H9 (cell line): ENCODE data around the gene RGS6. TPM values are rescaled to one million over a fixed set of nuclear protein-coding genes. Genes with fewer than 3 reads are reported as not detected.

Experiments used
- DNase-seq: peaks from one replicate; pipeline ENCODE4 v3.0.0-alpha.2; 2017
- H2AFZ ChIP-seq: one replicate; pipeline ENCODE4 v1.6.1; 2013; ENCODE audit warnings: mild to moderate bottlenecking, low read length, control low read depth, moderate library complexity
- H2AK5ac ChIP-seq: 2 replicates; pipeline ENCODE4 v1.6.1; 2013; ENCODE audit warnings: low read length, control low read depth, mixed read lengths; ENCODE audit not compliant: insufficient read length
- H2BK120ac ChIP-seq: one replicate; pipeline ENCODE4 v1.6.1; 2013; ENCODE audit warnings: low read depth, mild to moderate bottlenecking, low read length, control low read depth, inconsistent platforms; ENCODE audit not compliant: poor library complexity, severe bottlenecking
- H2BK12ac ChIP-seq: 2 replicates; pipeline ENCODE4 v1.6.1; 2013; ENCODE audit warnings: low read length, control low read depth, mixed read lengths, low read depth; ENCODE audit not compliant: insufficient read length
- H2BK15ac ChIP-seq: 2 replicates; pipeline ENCODE4 v1.6.1; 2013; ENCODE audit warnings: low read depth, low read length, control low read depth
- H2BK20ac ChIP-seq: one replicate; pipeline ENCODE4 v1.6.1; 2013; ENCODE audit warnings: low read depth, mild to moderate bottlenecking, low read length, control low read depth, inconsistent platforms; ENCODE audit not compliant: poor library complexity, severe bottlenecking
- H2BK5ac ChIP-seq: 2 replicates; pipeline ENCODE4 v1.6.1; 2013; ENCODE audit warnings: low read length, control low read depth, mixed read lengths; ENCODE audit not compliant: insufficient read length
- H3K14ac ChIP-seq: 2 replicates; pipeline ENCODE4 v1.6.1; 2013; ENCODE audit warnings: low read length, control low read depth; ENCODE audit not compliant: insufficient read depth
- H3K18ac ChIP-seq: 2 replicates; pipeline ENCODE4 v1.6.1; 2013; ENCODE audit warnings: low read depth, mild to moderate bottlenecking, mixed read lengths, low read length, control low read depth; ENCODE audit not compliant: insufficient read length
- H3K23ac ChIP-seq: 2 replicates; pipeline ENCODE4 v1.6.1; 2013; ENCODE audit warnings: low read length, control low read depth, mixed read lengths, low read depth; ENCODE audit not compliant: insufficient read length
- H3K23me2 ChIP-seq: 2 replicates; pipeline ENCODE4 v1.6.1; 2013; ENCODE audit warnings: low read depth, mild to moderate bottlenecking, mixed read lengths, low read length, control low read depth; ENCODE audit not compliant: insufficient read length, poor library complexity, severe bottlenecking
- H3K27ac ChIP-seq: 2 replicates; pipeline ENCODE4 v1.5.1; 2013; ENCODE audit warnings: low read length, control low read depth, mixed read lengths, low read depth; ENCODE audit not compliant: insufficient read length
- H3K27me3 ChIP-seq: 2 replicates; pipeline ENCODE4 v1.6.1; 2013; ENCODE audit warnings: low read length, control low read depth, inconsistent platforms; ENCODE audit not compliant: insufficient read depth
- H3K4ac ChIP-seq: 2 replicates; pipeline ENCODE4 v1.6.1; 2013; ENCODE audit warnings: low read depth, mild to moderate bottlenecking, control low read depth, inconsistent platforms, low read length, moderate library complexity
- H3K4me1 ChIP-seq: 2 replicates; pipeline ENCODE4 v1.6.1; 2013; ENCODE audit warnings: low read length, control low read depth, inconsistent platforms; ENCODE audit not compliant: insufficient read depth
- H3K4me2 ChIP-seq: 2 replicates; pipeline ENCODE4 v1.6.1; 2013; ENCODE audit warnings: low read length, control low read depth, mixed read lengths; ENCODE audit not compliant: insufficient read length, insufficient read depth
- H3K56ac ChIP-seq: 2 replicates; pipeline ENCODE4 v1.6.1; 2013; ENCODE audit warnings: low read depth, mild to moderate bottlenecking, mixed read lengths, low read length, control low read depth; ENCODE audit not compliant: insufficient read length
- H3K79me1 ChIP-seq: 2 replicates; pipeline ENCODE4 v1.6.1; 2013; ENCODE audit warnings: low read depth, mild to moderate bottlenecking, moderate library complexity, low read length, control low read depth, inconsistent platforms; ENCODE audit not compliant: insufficient read depth, poor library complexity, severe bottlenecking
- H3K79me2 ChIP-seq: 2 replicates; pipeline ENCODE4 v1.6.1; 2013; ENCODE audit warnings: low read length, control low read depth, inconsistent platforms; ENCODE audit not compliant: insufficient read depth
- H3K9ac ChIP-seq: 2 replicates; pipeline ENCODE4 v1.6.1; 2013; ENCODE audit warnings: low read length, control low read depth, mixed read lengths; ENCODE audit not compliant: insufficient read length; ENCODE audit errors: extremely low read depth
- H3K9me3 ChIP-seq: one replicate; pipeline ENCODE4 v1.6.1; 2013; ENCODE audit warnings: low read depth, low read length, inconsistent platforms; ENCODE audit not compliant: control insufficient read depth
- H3T11ph ChIP-seq: one replicate; pipeline ENCODE4 v1.6.1; 2013; ENCODE audit warnings: mild to moderate bottlenecking, low read length, control low read depth, inconsistent platforms
- H4K20me1 ChIP-seq: one replicate; pipeline ENCODE4 v1.6.1; 2013; ENCODE audit not compliant: control insufficient read depth, insufficient read length, insufficient read depth
- H4K5ac ChIP-seq: 2 replicates; pipeline ENCODE4 v1.6.1; 2013; ENCODE audit warnings: low read depth, mild to moderate bottlenecking, mixed read lengths, low read length, control low read depth; ENCODE audit not compliant: insufficient read length
- H4K8ac ChIP-seq: replicated peaks from 2 replicates; pipeline ENCODE4 v1.6.1; 2013; ENCODE audit warnings: low read length, control low read depth, mixed read lengths, low read depth; ENCODE audit not compliant: insufficient read length
- H4K91ac ChIP-seq: 2 replicates; pipeline ENCODE4 v1.6.1; 2013; ENCODE audit warnings: low read depth, mild to moderate bottlenecking, moderate library complexity, mixed read lengths, low read length, control low read depth; ENCODE audit not compliant: insufficient read length
- H3K27ac Mint-ChIP-seq, 3 experiments: 2 replicates in 2 of 3; 3 replicates in 1 of 3; pipeline ENCODE4 v1.8.0; 2020 to 2021; ENCODE audit warnings: mixed read lengths in 3 of 3, mild to moderate bottlenecking in 1 of 3, moderate library complexity in 1 of 3
- H3K27me3 Mint-ChIP-seq: 2 replicates; pipeline ENCODE4 v1.8.0; 2021; ENCODE audit warnings: low read depth, mild to moderate bottlenecking, moderate library complexity, mixed read lengths
- H3K36me3 Mint-ChIP-seq, 3 experiments: 2 replicates in 2 of 3; 3 replicates in 1 of 3; pipeline ENCODE4 v1.8.0; 2020 to 2021; ENCODE audit warnings: low read depth in 3 of 3, mixed read lengths in 3 of 3; ENCODE audit not compliant: insufficient read depth in 1 of 3
- H3K4me1 Mint-ChIP-seq, 2 experiments: 2 replicates each; pipeline ENCODE4 v1.8.0; 2020; ENCODE audit warnings: mixed read lengths in 2 of 2
- H3K4me3 Mint-ChIP-seq, 2 experiments: 2 replicates in 1 of 2; 3 replicates in 1 of 2; pipeline ENCODE4 v1.8.0; 2020 to 2021; ENCODE audit warnings: mild to moderate bottlenecking in 2 of 2, mixed read lengths in 2 of 2, moderate library complexity in 1 of 2
- H3K9me3 Mint-ChIP-seq, 2 experiments: 2 replicates in 1 of 2; 3 replicates in 1 of 2; pipeline ENCODE4 v1.8.0; 2020; ENCODE audit warnings: mild to moderate bottlenecking in 2 of 2, mixed read lengths in 2 of 2, moderate library complexity in 1 of 2
- WGBS: extraction: QIAGEN DNeasy Blood & Tissue Kit; methylation state at CpG from one replicate; pipeline ENCODE4 v1.1.7; 2013; ENCODE audit warnings: missing lambda C conversion rate, low lambda C conversion rate, mixed read lengths; ENCODE audit not compliant: insufficient read length; ENCODE audit errors: extremely low coverage; 5-methylcytosine and 5-hydroxymethylcytosine counted together
- total RNA-seq: library from RNA; stranded (reverse); gene quantifications from 2 replicates; pipeline ENCODE4 v1.2.1, GENCODE V29; 2021
- TF ChIP-seq, protein P1 (sequence below): fragments of 200-600 bp; sonication (generic); conservative IDR thresholded peaks from 3 replicates; pipeline ENCODE4 v1.8.0; 2021; ENCODE audit warnings: antibody characterized with exemption, mild to moderate bottlenecking

The RGS6 gene
- total RNA-seq, 1 experiment from 2014 or later, result 3.0 TPM

- Histone ChIP-seq H2BK120ac (no peak overlapping the region), H2BK12ac (no peak overlapping the region), H2BK20ac (no peak overlapping the region), H4K8ac (no peak overlapping the region), H3K27me3 (no peaks in the 10 kb centered on the region), H2BK15ac (no peak overlapping the region), H3K23ac (no peak overlapping the region), H3K79me1 (no peaks in the 10 kb centered on the region), H3K4me2 (peak overlapping the region; percentile 9), H3K4ac (no peak overlapping the region), H3K27ac (peak overlapping the region; percentile 84), H2AFZ (no peak overlapping the region), H3K4me1 (peaks cover 7% of the 10 kb centered on the region; the same call in 1 of the 2 replicates), H3K9ac (no peak overlapping the region), H3K18ac (no peak overlapping the region), H3K9me3 (no peaks in the 10 kb centered on the region), H4K20me1 (no peaks in the 10 kb centered on the region), H3K56ac (no peak overlapping the region), H3T11ph (no peak overlapping the region), H3K79me2 (no peaks in the 10 kb centered on the region), H3K14ac (no peak overlapping the region), H3K23me2 (no peaks in the 10 kb centered on the region), H2AK5ac (no peak overlapping the region), H4K91ac (no peak overlapping the region), H2BK5ac (no peak overlapping the region), H4K5ac (no peak overlapping the region)
- peaks cover 43 to 45% of the 10 kb centered on the region in 2 experiments for H3K4me1 Mint-ChIP-seq
- H3K36me3 Mint-ChIP-seq, result peaks cover 12 to 23% (median 23%) of the 10 kb centered on the region in 3 experiments
- peaks cover 15 to 22% of the 10 kb centered on the region in 2 experiments for H3K9me3 Mint-ChIP-seq
- no CpG with 5 or more reads among the region's 1 CpG for WGBS
- H3K4me3 Mint-ChIP-seq, result peak overlapping the region in 1 of 2 experiments; percentile 15; a peak in 1 of 5 replicates
- TF ChIP-seq, protein P1, sequence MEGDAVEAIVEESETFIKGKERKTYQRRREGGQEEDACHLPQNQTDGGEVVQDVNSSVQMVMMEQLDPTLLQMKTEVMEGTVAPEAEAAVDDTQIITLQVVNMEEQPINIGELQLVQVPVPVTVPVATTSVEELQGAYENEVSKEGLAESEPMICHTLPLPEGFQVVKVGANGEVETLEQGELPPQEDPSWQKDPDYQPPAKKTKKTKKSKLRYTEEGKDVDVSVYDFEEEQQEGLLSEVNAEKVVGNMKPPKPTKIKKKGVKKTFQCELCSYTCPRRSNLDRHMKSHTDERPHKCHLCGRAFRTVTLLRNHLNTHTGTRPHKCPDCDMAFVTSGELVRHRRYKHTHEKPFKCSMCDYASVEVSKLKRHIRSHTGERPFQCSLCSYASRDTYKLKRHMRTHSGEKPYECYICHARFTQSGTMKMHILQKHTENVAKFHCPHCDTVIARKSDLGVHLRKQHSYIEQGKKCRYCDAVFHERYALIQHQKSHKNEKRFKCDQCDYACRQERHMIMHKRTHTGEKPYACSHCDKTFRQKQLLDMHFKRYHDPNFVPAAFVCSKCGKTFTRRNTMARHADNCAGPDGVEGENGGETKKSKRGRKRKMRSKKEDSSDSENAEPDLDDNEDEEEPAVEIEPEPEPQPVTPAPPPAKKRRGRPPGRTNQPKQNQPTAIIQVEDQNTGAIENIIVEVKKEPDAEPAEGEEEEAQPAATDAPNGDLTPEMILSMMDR, result no peak
- H3K27me3 Mint-ChIP-seq, result peaks cover 2% of the 10 kb centered on the region; the same call in 1 of the 2 replicates
- DNase-seq, result peak; percentile 40
- H3K27ac Mint-ChIP-seq, result peak overlapping the region; percentile 92 to 99 (median 97)
These were observed 40.3 kb upstream of the RGS6 start for GRCh38 chr14:71891970-71892369.
